ENCODE data around the gene BLM. TPM values are rescaled to one million over a fixed set of nuclear protein-coding genes. Genes with fewer than 3 reads are reported as not detected.
A peak's percentile ranks its signal among the peaks of the same experiment; 100 is the strongest.

Gene BLM
- total and polyA plus RNA-seq, 9 donors = 0.15 to 1.9 (median 0.78) TPM; not detected in 1

DNA sequence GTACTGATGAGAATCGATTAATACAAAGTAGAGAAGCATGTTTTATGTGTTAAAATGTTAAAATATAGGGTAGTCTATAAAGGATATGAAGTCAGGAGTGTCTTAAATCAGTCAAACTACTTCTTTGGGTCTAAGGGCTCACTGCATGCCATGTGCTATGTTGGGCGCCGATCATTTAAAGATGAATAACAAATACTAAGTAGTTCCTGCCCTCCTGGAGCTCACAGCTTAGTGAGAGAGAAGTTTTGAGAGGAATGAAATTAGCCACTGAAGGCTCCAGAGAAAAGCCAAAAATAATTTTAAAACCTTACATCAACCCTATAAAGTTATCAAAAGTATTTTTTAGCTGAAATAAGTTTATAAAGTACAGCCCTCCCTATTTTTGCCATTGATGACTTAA, 44.5 kb downstream of the BLM start:
- H3K9me3 ChIP-seq = no peaks in the 10 kb centered on the region
- H3K36me3 ChIP-seq = no peaks in the 10 kb centered on the region
- intact Hi-C loops (cut with DNase I) = no loop called here
- WGBS, 3 donors = 89 to 94% (median 93%) methylated on average over 3 of the region's 3 CpGs
- no peaks in the 10 kb centered on the region for H3K4me1 ChIP-seq (ENCODE audit: insufficient read depth)
- TF ChIP-seq, protein P1, sequence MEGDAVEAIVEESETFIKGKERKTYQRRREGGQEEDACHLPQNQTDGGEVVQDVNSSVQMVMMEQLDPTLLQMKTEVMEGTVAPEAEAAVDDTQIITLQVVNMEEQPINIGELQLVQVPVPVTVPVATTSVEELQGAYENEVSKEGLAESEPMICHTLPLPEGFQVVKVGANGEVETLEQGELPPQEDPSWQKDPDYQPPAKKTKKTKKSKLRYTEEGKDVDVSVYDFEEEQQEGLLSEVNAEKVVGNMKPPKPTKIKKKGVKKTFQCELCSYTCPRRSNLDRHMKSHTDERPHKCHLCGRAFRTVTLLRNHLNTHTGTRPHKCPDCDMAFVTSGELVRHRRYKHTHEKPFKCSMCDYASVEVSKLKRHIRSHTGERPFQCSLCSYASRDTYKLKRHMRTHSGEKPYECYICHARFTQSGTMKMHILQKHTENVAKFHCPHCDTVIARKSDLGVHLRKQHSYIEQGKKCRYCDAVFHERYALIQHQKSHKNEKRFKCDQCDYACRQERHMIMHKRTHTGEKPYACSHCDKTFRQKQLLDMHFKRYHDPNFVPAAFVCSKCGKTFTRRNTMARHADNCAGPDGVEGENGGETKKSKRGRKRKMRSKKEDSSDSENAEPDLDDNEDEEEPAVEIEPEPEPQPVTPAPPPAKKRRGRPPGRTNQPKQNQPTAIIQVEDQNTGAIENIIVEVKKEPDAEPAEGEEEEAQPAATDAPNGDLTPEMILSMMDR (IDR thresholded peaks at IDR 0.05) = no peak
- TF ChIP-seq EP300 (IDR thresholded peaks at IDR 0.05) = no peak
- H3K27ac ChIP-seq = no peak overlapping the region
- H3K27me3 ChIP-seq = no peaks in the 10 kb centered on the region
- DNase-seq = no peak
- no peak overlapping the region for H3K4me3 ChIP-seq

DNA sequence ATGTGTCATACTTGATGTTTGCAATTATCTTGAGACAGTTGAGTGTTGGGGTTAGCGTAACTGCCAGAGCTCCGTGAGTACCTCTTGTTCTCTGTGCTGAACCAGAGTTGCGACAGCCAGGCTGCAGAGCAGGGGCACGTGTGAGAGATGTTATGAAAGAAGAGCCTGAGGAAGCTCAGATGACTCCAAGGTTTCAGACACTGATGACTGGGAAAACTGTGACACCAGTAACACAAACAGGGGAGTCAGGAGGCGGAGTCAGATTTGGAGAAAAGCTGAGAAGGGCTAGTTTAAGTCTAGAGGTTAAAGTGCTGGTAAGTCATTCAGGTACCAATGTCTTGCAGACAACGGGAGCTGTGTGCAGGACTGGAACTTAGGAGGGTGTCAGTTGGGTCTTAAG, 45.0 kb downstream of the BLM start:
- Histone ChIP-seq H3K36me3 (no peaks in the 10 kb centered on the region), H3K9me3 (no peaks in the 10 kb centered on the region), H3K4me1 (ENCODE audit: insufficient read depth) (no peaks in the 10 kb centered on the region), H3K27ac (no peak overlapping the region), H3K27me3 (no peaks in the 10 kb centered on the region), H3K4me3 (no peak overlapping the region)
- TF ChIP-seq EP300 (IDR thresholded peaks at IDR 0.05) (peak; percentile 20), POLR2A (IDR thresholded peaks at IDR 0.05) (no peak)
- peak in 1 of 5 donors; percentile 18 for DNase-seq
- 86 to 87% (median 87%) methylated on average over 6 of the region's 6 CpGs for WGBS, 3 donors
- intact Hi-C loops (cut with DNase I) = no loop called here

DNA sequence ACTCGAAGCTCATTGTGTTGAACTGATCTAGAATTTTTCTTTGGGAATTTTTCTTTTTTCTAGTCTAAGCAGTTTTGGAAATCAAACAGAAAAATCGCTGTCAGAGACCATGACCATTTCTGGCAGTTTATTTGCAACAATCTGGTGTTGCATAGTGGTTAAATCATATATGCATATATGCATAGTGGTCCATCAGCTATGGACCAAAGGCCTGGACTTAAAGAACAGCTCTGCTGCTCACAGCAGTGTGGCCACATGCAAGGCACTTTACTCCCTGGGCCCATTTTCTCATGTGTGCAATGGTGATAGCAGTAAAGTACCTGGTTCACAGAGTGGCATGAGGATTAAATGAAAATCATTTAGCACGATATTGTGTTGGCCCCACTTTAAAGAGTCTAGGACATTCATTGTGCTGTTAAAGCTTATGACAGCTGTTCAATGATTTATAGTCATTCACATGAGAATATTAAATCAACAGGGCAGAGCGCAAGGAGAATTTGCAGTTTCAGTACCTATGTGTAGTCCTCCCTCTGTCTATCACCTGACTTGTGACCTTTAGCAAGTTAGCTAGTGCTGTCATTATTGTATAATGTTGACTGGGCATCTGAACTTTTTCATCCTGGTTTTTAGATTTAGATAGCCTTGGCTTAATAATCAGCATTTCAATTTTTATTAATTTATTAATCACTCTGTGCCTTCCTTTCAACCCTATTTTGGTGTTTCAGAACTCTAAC, 46.4 kb downstream of the BLM start:
- Histone ChIP-seq H3K27me3 (no peaks in the 10 kb centered on the region), H3K4me1 (ENCODE audit: insufficient read depth) (no peaks in the 10 kb centered on the region), H3K27ac (no peak overlapping the region), H3K4me3 (no peak overlapping the region), H3K36me3 (no peaks in the 10 kb centered on the region), H3K9me3 (no peaks in the 10 kb centered on the region)
- intact Hi-C loops (cut with DNase I) = no loop called here
- TF ChIP-seq EP300 (IDR thresholded peaks at IDR 0.05) (no peak), POLR2A (IDR thresholded peaks at IDR 0.05) (no peak)
- TF ChIP-seq, protein P1 (IDR thresholded peaks at IDR 0.05) = no peak
- no peak for DNase-seq
- WGBS, 3 donors = 64 to 72% (median 70%) methylated on average over 4 of the region's 4 CpGs

DNA sequence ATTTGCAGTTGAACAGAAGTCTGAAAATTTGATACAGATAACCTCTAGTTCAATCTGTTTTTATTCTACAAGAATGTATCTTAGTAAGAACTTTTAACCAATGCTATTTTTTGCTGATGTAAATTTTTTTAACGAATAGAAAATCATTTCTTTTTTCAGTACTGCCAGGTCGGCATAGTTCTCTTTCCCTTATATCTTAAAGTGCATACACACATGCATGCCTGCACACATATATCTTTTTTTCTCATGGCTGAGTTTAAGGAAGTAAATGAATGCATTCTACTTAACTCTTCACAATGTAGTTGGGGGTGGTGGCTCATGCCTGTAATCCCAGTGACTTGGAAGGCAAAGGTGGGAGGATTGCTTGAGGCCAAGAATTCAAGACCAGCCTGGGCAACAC, 48.4 kb downstream of the BLM start:
- intact Hi-C loops (cut with DNase I) = no loop called here
- TF ChIP-seq EP300 (IDR thresholded peaks at IDR 0.05) = no peak
- no peak for TF ChIP-seq POLR2A (IDR thresholded peaks at IDR 0.05)
- TF ChIP-seq, protein P1 (IDR thresholded peaks at IDR 0.05) = no peak
- H3K27me3 ChIP-seq = no peaks in the 10 kb centered on the region
- H3K27ac ChIP-seq = no peak overlapping the region
- no peaks in the 10 kb centered on the region for H3K36me3 ChIP-seq
- no peak overlapping the region for H3K4me3 ChIP-seq
- 80 to 91% (median 86%) methylated on average over 2 of the region's 2 CpGs for WGBS, 3 donors
- no peaks in the 10 kb centered on the region for H3K9me3 ChIP-seq
- no peaks in the 10 kb centered on the region for H3K4me1 ChIP-seq (ENCODE audit: insufficient read depth)
- DNase-seq = no peak

DNA sequence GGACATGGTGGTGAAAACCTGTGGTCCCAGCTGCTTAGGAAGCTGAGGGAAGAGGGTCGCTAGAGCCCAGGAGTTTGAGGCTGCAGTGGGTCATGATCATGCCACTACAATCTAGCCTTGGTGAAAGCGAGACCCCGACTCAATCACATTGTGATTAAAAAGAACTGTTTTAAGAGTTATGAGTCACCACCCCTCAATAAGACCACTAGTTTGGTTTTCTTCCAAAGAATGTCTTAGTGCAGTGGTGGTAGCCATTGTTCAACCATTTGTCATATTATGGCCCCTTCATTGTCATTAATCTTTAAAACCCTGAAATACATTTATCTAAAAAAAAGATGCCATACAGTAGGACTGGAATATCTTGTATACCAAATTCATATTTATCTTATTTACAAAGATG, 48.8 kb downstream of the BLM start:
- intact Hi-C loops (cut with DNase I) = no loop called here
- Histone ChIP-seq H3K4me3 (no peak overlapping the region), H3K9me3 (no peaks in the 10 kb centered on the region), H3K27ac (no peak overlapping the region), H3K36me3 (no peaks in the 10 kb centered on the region), H3K4me1 (ENCODE audit: insufficient read depth) (no peaks in the 10 kb centered on the region), H3K27me3 (no peaks in the 10 kb centered on the region)
- no peak for DNase-seq
- 80 to 96% (median 94%) methylated on average over 3 of the region's 3 CpGs for WGBS, 3 donors
- TF ChIP-seq, protein P1 (IDR thresholded peaks at IDR 0.05) = no peak
- TF ChIP-seq EP300 (IDR thresholded peaks at IDR 0.05) (no peak), POLR2A (IDR thresholded peaks at IDR 0.05) (no peak)

Data from ovary (tissue), 9 donors.